GM20431 (cell line): ENCODE measurements around the gene PHLPP1.

Experiments used
- in situ Hi-C: fragments of 300-500 bp; cut with MseI, MboI; formaldehyde crosslinking; loops from one replicate; pipeline ENCODE4 v1.15.0; 2020; ENCODE audit warnings: low sequenced_read_pairs; ENCODE audit not compliant: unreplicated experiment

The PHLPP1 gene

GRCh38 chr18:62716619-62717168, 1.4 kb downstream of the PHLPP1 start:
- in situ Hi-C loops = loop anchor here (10.0 kb wide), 1 partner anchor 258 kb away; no protein-coding TSS in a partner anchor

- in situ Hi-C loops = loop anchor here (10.0 kb wide), 1 partner anchor 257 kb away; no protein-coding TSS in a partner anchor
Observed at GRCh38 chr18:62717169-62717924, 2.0 kb downstream of the PHLPP1 start.

GRCh38 chr18:62717925-62718800, 2.8 kb downstream of the PHLPP1 start:
- in situ Hi-C loops = loop anchor here (10.0 kb wide), 1 partner anchor 257 kb away; no protein-coding TSS in a partner anchor

- in situ Hi-C loops = no loop called here
Observed at GRCh38 chr18:62720048-62720447, 4.7 kb downstream of the PHLPP1 start.

- in situ Hi-C loops = no loop called here
Observed at GRCh38 chr18:62720766-62721613, 5.6 kb downstream of the PHLPP1 start.

- in situ Hi-C loops = no loop called here
Observed at GRCh38 chr18:62721839-62722795, 6.8 kb downstream of the PHLPP1 start.

- in situ Hi-C loops = no loop called here
Observed at GRCh38 chr18:62723666-62724281, 8.4 kb downstream of the PHLPP1 start.

- in situ Hi-C loops = no loop called here
Observed at GRCh38 chr18:62725896-62726295, 10.6 kb downstream of the PHLPP1 start.

- in situ Hi-C loops = no loop called here
Observed at GRCh38 chr18:62728254-62728653, 12.9 kb downstream of the PHLPP1 start.

GRCh38 chr18:62729487-62730386, 14.4 kb downstream of the PHLPP1 start:
- in situ Hi-C loops = no loop called here

- in situ Hi-C loops = no loop called here
Observed at GRCh38 chr18:62730941-62731340, 15.6 kb downstream of the PHLPP1 start.

GRCh38 chr18:62732617-62733016, 17.3 kb downstream of the PHLPP1 start:
- in situ Hi-C loops = no loop called here

- in situ Hi-C loops = no loop called here
Observed at GRCh38 chr18:62734290-62734689, 18.9 kb downstream of the PHLPP1 start.

GRCh38 chr18:62735387-62735786, 20.0 kb downstream of the PHLPP1 start:
- in situ Hi-C loops = no loop called here

GRCh38 chr18:62736077-62736855, 20.9 kb downstream of the PHLPP1 start:
- in situ Hi-C loops = no loop called here

- in situ Hi-C loops = no loop called here
Observed at GRCh38 chr18:62737241-62737873, 22.0 kb downstream of the PHLPP1 start.
